Vagina (tissue), 2 donors: ENCODE data around the gene GPX1.

Experiments
- CTCF ChIP-seq, 3 experiments: fragments of 450-650 bp in 2 of 3; fragments of 200-600 bp in 1 of 3; sonication (generic) in 1 of 3; IDR thresholded peaks; one replicate each; pipeline ENCODE4 v1.5.1; 2017 to 2019; ENCODE audit warnings: antibody characterized with exemption in 3 of 3, mild to moderate bottlenecking in 2 of 3, moderate library complexity in 2 of 3
- POLR2A ChIP-seq, 2 donors: fragments of 450-650 bp; IDR thresholded peaks; one replicate each; pipeline ENCODE4 v1.6.1; 2017; ENCODE audit warnings: antibody characterized with exemption in 2 of 2, mild to moderate bottlenecking in 2 of 2, moderate library complexity in 2 of 2
- POLR2AphosphoS5 ChIP-seq, 2 donors: sonication (generic); formaldehyde crosslinking; IDR thresholded peaks; one replicate each; pipeline ENCODE4 v1.9.0; 2017; ENCODE audit warnings: antibody characterized with exemption in 2 of 2, mild to moderate bottlenecking in 2 of 2, low read depth in 1 of 2; ENCODE audit not compliant: insufficient read depth in 1 of 2

- TF ChIP-seq POLR2A (IDR thresholded peaks at IDR 0.05) = no peak
- TF ChIP-seq CTCF (IDR thresholded peaks at IDR 0.05) = no peak
- no peak for TF ChIP-seq POLR2AphosphoS5 (IDR thresholded peaks at IDR 0.05; ENCODE audit: insufficient read depth in 1 of 2, low read depth in 1 of 2)
Measured at GRCh38 chr3:49333916-49334633, 24.1 kb downstream of the GPX1 start.
